Keratinocyte (primary cell): ENCODE results near the gene AMMECR1. TPM values are rescaled to one million over a fixed set of nuclear protein-coding genes. Genes with fewer than 3 reads are reported as not detected.
"Not testable (repeated sequence)": the region's sequence is repeated elsewhere in the genome, so short reads cannot be mapped to it uniquely, and the experiment has no call there.

Source experiments
- DNase-seq: peaks from one replicate; pipeline ENCODE4 v3.0.0-alpha.2; 2011; ENCODE audit warnings: low read depth, missing footprints, low spot score
- FAIRE-seq: peaks from 2 replicates; lab custom pipeline; 2011; peaks lifted over from hg19 to GRCh38; lab: Jason Lieb, UNC
- H2AFZ ChIP-seq: 2 replicates; pipeline ENCODE4 v1.6.0; 2012; ENCODE audit warnings: low read length, control low read depth, inconsistent platforms; ENCODE audit not compliant: control insufficient read depth
- H3K27ac ChIP-seq: 2 replicates; pipeline ENCODE4 v1.5.1; 2011; ENCODE audit warnings: low read length; ENCODE audit not compliant: control insufficient read depth, insufficient read depth
- H3K27me3 ChIP-seq: 3 replicates; pipeline ENCODE4 v1.6.0; 2011; ENCODE audit warnings: low read length; ENCODE audit not compliant: control insufficient read depth, insufficient read depth; ENCODE audit errors: extremely low read depth
- H3K36me3 ChIP-seq, 2 experiments: 2 replicates in 1 of 2; 3 replicates in 1 of 2; pipeline ENCODE4 v1.5.1; 2011; ENCODE audit warnings: low read length in 2 of 2, mild to moderate bottlenecking in 1 of 2; ENCODE audit not compliant: control insufficient read depth in 2 of 2, insufficient read depth in 2 of 2; ENCODE audit errors: extremely low read depth in 1 of 2
- H3K4me1 ChIP-seq: 3 replicates; pipeline ENCODE4 v1.5.1; 2011; ENCODE audit warnings: low read length; ENCODE audit not compliant: control insufficient read depth, insufficient read depth; ENCODE audit errors: extremely low read depth
- H3K4me2 ChIP-seq: 3 replicates; pipeline ENCODE4 v1.6.0; 2011; ENCODE audit warnings: low read depth, low read length; ENCODE audit not compliant: control insufficient read depth, insufficient read depth; ENCODE audit errors: extremely low read depth
- H3K4me3 ChIP-seq, 3 experiments: fragments of 200-600 bp in 1 of 3; sonication (generic) in 1 of 3; 2 replicates in 2 of 3; 3 replicates in 1 of 3; pipeline ENCODE4 v1.5.1; 2011 to 2016; ENCODE audit warnings: low read length in 3 of 3, mild to moderate bottlenecking in 3 of 3, control low read depth in 2 of 3, inconsistent platforms in 1 of 3, low read depth in 1 of 3, mixed read lengths in 1 of 3, mixed run types in 1 of 3, moderate library complexity in 1 of 3; ENCODE audit not compliant: control insufficient read depth in 2 of 3, insufficient read depth in 2 of 3; ENCODE audit errors: extremely low read depth in 1 of 3
- H3K79me2 ChIP-seq: 2 replicates; pipeline ENCODE4 v1.6.0; 2012; ENCODE audit warnings: low read length; ENCODE audit not compliant: control insufficient read depth, insufficient read depth
- H3K9ac ChIP-seq: 3 replicates; pipeline ENCODE4 v1.6.0; 2011; ENCODE audit warnings: low read length; ENCODE audit not compliant: control insufficient read depth, insufficient read depth; ENCODE audit errors: extremely low read depth
- H3K9me1 ChIP-seq: 3 replicates; pipeline ENCODE4 v1.6.0; 2011; ENCODE audit warnings: low read length; ENCODE audit not compliant: control insufficient read depth, insufficient read depth; ENCODE audit errors: extremely low read depth
- H3K9me3 ChIP-seq: 2 replicates; pipeline ENCODE4 v1.5.1; 2012; ENCODE audit warnings: low read depth, low read length; ENCODE audit not compliant: control insufficient read depth
- H4K20me1 ChIP-seq: 3 replicates; pipeline ENCODE4 v1.6.0; 2011; ENCODE audit warnings: low read length; ENCODE audit not compliant: control insufficient read depth, insufficient read depth; ENCODE audit errors: extremely low read depth
- EZH2 ChIP-seq: IDR thresholded peaks from one replicate; pipeline ENCODE4 v1.6.1; 2012; ENCODE audit warnings: inconsistent platforms, mild to moderate bottlenecking, low read length, moderate library complexity
- dilution Hi-C: fragments of 300-500 bp; cut with MboI; formaldehyde crosslinking; loops from one replicate; pipeline ENCODE4 v1.7.0; 2020; ENCODE audit warnings: low sequenced_read_pairs; ENCODE audit not compliant: extremely low pct_ligation_motif_present
- polyA plus RNA-seq, 5 experiments: library from polyadenylated mRNA; depleted of rRNA in 3 of 5; stranded (reverse) in 3 of 5; stranded (forward) in 1 of 5; unstranded in 1 of 5; fragments of >200 nt; gene quantifications; 1 replicate in 1 of 5; 2 replicates in 3 of 5; 3 replicates in 1 of 5; pipeline versions ENCODE4 v1.2.1 to v1.2.3, GENCODE V29; 2011 to 2012; ENCODE audit warnings: missing spikeins in 2 of 5, low read depth in 1 of 5, low replicate concordance in 1 of 5
- TF ChIP-seq, protein P1 (sequence below), 3 experiments: IDR thresholded peaks in 1 of 3; conservative IDR thresholded peaks in 1 of 3; optimal IDR thresholded peaks in 1 of 3; 2 replicates in 2 of 3; 3 replicates in 1 of 3; pipeline versions ENCODE3 to v1.5.1; 2011; ENCODE audit warnings: low read length in 3 of 3, mild to moderate bottlenecking in 3 of 3, moderate library complexity in 2 of 3, control low read depth in 1 of 3, inconsistent platforms in 1 of 3; ENCODE audit not compliant: insufficient read depth in 2 of 3; ENCODE audit errors: extremely low read depth in 1 of 3

Gene AMMECR1
- polyA plus RNA-seq, 1 donor (not counting 4 experiments of a cell fraction or from before 2014, with no cell fraction given) = 15.5 TPM

DNA sequence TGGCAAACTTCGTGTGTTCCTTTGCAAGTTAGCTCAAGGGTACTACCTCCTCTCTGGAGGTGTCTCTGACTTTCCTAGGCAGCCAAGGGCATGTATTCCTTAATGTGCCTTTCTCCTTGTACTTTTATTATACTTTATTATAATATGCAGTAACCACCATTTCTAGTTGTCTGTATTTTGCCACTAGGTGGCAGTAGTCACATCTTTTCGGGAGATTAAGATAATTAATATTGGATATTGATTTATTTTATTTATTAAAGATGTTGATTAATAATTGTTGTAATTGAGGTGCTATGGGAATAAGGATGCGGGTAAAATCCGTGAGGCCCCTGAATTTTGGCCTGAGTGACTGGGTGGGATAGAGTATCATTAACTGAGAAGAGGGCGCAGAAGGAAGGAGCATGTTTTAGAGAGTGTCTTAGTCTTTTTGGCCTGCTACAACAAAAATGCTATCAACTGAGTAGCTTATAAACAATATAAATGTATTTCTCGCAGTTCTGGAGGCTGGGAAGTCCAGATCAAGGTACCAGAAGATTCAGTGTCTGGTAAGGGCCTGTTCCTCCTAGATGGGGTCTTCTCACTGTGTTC lies 161.6 kb downstream of the AMMECR1 start:
- Histone ChIP-seq H3K9me1 (peaks cover 2% of the 10 kb centered on the region), H2AFZ (no peak overlapping the region), H3K4me3 (no peak overlapping the region), H3K4me2 (no peak overlapping the region), H3K4me1 (peaks cover 7% of the 10 kb centered on the region), H3K27me3 (peaks cover 3% of the 10 kb centered on the region), H3K79me2 (no peaks in the 10 kb centered on the region), H3K9me3 (no peaks in the 10 kb centered on the region), H4K20me1 (peaks cover 3% of the 10 kb centered on the region), H3K9ac (no peak overlapping the region), H3K27ac (no peak overlapping the region), H3K36me3 (peaks cover 0 to 4% of the 10 kb centered on the region in 2 experiments)
- dilution Hi-C loops = no loop called here
- TF ChIP-seq, protein P1, sequence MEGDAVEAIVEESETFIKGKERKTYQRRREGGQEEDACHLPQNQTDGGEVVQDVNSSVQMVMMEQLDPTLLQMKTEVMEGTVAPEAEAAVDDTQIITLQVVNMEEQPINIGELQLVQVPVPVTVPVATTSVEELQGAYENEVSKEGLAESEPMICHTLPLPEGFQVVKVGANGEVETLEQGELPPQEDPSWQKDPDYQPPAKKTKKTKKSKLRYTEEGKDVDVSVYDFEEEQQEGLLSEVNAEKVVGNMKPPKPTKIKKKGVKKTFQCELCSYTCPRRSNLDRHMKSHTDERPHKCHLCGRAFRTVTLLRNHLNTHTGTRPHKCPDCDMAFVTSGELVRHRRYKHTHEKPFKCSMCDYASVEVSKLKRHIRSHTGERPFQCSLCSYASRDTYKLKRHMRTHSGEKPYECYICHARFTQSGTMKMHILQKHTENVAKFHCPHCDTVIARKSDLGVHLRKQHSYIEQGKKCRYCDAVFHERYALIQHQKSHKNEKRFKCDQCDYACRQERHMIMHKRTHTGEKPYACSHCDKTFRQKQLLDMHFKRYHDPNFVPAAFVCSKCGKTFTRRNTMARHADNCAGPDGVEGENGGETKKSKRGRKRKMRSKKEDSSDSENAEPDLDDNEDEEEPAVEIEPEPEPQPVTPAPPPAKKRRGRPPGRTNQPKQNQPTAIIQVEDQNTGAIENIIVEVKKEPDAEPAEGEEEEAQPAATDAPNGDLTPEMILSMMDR (optimal IDR thresholded peaks at IDR 0.05 in 1 of 3, IDR thresholded peaks at IDR 0.05 in 1 of 3, conservative IDR thresholded peaks at IDR 0.05 in 1 of 3; ENCODE audit: extremely low read depth in 1 of 3, insufficient read depth in 2 of 3, low read length in 3 of 3) = peak in 1 of 3 experiments; percentile 34
- no peak for TF ChIP-seq EZH2
- FAIRE-seq (no peak), DNase-seq (no peak)

DNA sequence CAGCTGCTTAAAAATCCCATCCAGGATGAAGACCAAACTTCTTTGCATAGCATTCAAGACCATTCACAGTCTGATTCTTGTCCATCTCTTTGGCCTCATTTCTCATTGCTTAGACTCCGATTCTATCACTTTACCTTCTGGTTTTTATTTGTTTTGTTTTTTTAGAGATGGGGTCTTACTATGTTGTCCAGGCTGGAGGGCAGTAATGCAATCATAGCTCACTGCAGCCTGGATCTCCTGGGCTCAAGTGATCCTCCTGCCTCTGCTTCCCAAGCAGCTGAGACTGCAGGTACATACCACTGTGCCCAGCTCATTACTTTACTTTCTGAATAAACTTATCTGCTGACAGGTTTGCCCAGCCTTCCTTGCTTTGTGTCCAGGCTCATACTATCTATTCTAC lies 162.1 kb downstream of the AMMECR1 start:
- H3K27me3 ChIP-seq = peaks cover under 1% of the 10 kb centered on the region
- dilution Hi-C loops = no loop called here
- DNase-seq = no peak
- peaks cover 3% of the 10 kb centered on the region for H3K4me1 ChIP-seq
- no peak overlapping the region for H3K9ac ChIP-seq
- TF ChIP-seq, protein P1 (optimal IDR thresholded peaks at IDR 0.05 in 1 of 3, IDR thresholded peaks at IDR 0.05 in 1 of 3, conservative IDR thresholded peaks at IDR 0.05 in 1 of 3; ENCODE audit: extremely low read depth in 1 of 3, insufficient read depth in 2 of 3, low read length in 3 of 3) = no peak
- TF ChIP-seq EZH2 = no peak
- H3K4me2 ChIP-seq = no peak overlapping the region
- H3K4me3 ChIP-seq = no peak overlapping the region
- H3K79me2 ChIP-seq = no peaks in the 10 kb centered on the region
- no peak overlapping the region for H3K27ac ChIP-seq
- no peaks in the 10 kb centered on the region for H3K9me3 ChIP-seq
- FAIRE-seq = no peak
- H4K20me1 ChIP-seq = peaks cover 3% of the 10 kb centered on the region
- H3K36me3 ChIP-seq = no peaks in the 10 kb centered on the region
- H3K9me1 ChIP-seq = peaks cover 2% of the 10 kb centered on the region
- H2AFZ ChIP-seq = no peak overlapping the region

DNA sequence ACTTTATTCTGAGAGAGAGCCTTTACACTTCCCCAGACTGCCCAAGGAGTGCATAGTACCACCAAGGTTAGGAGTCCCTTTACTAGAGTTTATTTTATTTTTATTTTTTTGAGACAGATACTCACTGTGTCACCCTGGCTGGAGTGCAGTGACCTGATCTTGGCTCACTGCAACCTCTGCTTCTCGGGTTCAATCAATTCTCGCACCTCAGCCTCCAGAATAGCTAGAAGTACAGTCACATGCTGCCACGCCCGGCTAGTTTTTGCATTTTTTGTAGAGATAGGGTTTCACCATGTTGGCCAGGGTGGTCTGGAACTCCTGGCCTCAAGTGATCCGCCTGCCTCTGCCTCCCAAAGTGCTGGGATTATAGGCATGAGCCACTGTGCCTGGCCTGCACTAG lies 163.6 kb downstream of the AMMECR1 start:
- H3K4me3 ChIP-seq, H3K27ac ChIP-seq, DNase-seq, H3K36me3 ChIP-seq, H2AFZ ChIP-seq, H3K4me1 ChIP-seq, H3K9me1 ChIP-seq, FAIRE-seq, dilution Hi-C loops, H3K9me3 ChIP-seq, H3K79me2 ChIP-seq, H3K4me2 ChIP-seq, H4K20me1 ChIP-seq, H3K27me3 ChIP-seq, H3K9ac ChIP-seq: not testable (repeated sequence)
